Measurements from ENCODE around the gene SMIM13. TPM values are rescaled to one million over a fixed set of nuclear protein-coding genes. Genes with fewer than 3 reads are reported as not detected.

Gene SMIM13
- polyA plus RNA-seq, 1 donor (not counting 4 experiments of a cell fraction or from before 2014, with no cell fraction given): 7.7 TPM

DNA sequence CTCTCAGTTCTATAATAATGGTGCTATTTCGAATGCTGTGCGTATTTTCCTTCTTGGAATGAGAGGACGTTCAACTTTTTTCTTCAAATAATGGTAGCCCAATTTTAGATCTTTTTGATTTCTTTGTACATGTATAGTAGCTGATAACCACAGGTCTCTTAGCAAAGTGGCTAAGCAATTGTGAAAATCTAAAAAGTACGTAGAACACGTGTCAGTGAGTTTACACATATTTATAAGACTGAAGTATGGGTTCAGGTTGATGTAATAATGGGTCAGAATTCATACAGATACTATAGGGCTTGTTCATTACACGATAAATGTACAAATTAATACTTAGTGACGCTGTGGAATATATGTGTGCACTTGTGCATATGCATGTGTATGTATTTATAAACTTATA, 1.3 kb downstream of the SMIM13 start:
- Histone ChIP-seq H3K9me1 (ENCODE audit: control insufficient read depth, extremely low read depth, insufficient read depth, low read length) (no peaks in the 10 kb centered on the region), H3K9ac (ENCODE audit: control insufficient read depth, extremely low read depth, insufficient read depth, low read length) (peak overlapping the region; percentile 93), H3K27ac (ENCODE audit: control insufficient read depth, insufficient read depth, low read length) (peak overlapping the region; percentile 91), H3K4me1 (ENCODE audit: control insufficient read depth, extremely low read depth, insufficient read depth, low read length) (peaks cover 13% of the 10 kb centered on the region), H4K20me1 (ENCODE audit: control insufficient read depth, extremely low read depth, insufficient read depth, low read length) (peaks cover 2% of the 10 kb centered on the region), H3K27me3 (ENCODE audit: control insufficient read depth, extremely low read depth, insufficient read depth, low read length) (no peaks in the 10 kb centered on the region), H3K4me3 (ENCODE audit: control insufficient read depth in 2 of 3, extremely low read depth in 1 of 3, insufficient read depth in 2 of 3, low read depth in 1 of 3, low read length in 3 of 3) (peak overlapping the region; percentile 64 to 98 (median 91)), H3K9me3 (ENCODE audit: control insufficient read depth, low read depth, low read length) (no peaks in the 10 kb centered on the region), H2AFZ (ENCODE audit: control insufficient read depth, low read length) (no peak overlapping the region), H3K79me2 (ENCODE audit: control insufficient read depth, insufficient read depth, low read length) (peaks cover 60% of the 10 kb centered on the region), H3K4me2 (ENCODE audit: control insufficient read depth, extremely low read depth, insufficient read depth, low read depth, low read length) (peak overlapping the region; percentile 84), H3K36me3 (ENCODE audit: control insufficient read depth in 2 of 2, extremely low read depth in 1 of 2, insufficient read depth in 2 of 2, low read length in 2 of 2) (peaks cover 0 to 2% of the 10 kb centered on the region in 2 experiments)
- TF ChIP-seq EZH2 (IDR thresholded peaks at IDR 0.05; ENCODE audit: low read length): no peak
- TF ChIP-seq, protein P1, sequence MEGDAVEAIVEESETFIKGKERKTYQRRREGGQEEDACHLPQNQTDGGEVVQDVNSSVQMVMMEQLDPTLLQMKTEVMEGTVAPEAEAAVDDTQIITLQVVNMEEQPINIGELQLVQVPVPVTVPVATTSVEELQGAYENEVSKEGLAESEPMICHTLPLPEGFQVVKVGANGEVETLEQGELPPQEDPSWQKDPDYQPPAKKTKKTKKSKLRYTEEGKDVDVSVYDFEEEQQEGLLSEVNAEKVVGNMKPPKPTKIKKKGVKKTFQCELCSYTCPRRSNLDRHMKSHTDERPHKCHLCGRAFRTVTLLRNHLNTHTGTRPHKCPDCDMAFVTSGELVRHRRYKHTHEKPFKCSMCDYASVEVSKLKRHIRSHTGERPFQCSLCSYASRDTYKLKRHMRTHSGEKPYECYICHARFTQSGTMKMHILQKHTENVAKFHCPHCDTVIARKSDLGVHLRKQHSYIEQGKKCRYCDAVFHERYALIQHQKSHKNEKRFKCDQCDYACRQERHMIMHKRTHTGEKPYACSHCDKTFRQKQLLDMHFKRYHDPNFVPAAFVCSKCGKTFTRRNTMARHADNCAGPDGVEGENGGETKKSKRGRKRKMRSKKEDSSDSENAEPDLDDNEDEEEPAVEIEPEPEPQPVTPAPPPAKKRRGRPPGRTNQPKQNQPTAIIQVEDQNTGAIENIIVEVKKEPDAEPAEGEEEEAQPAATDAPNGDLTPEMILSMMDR (optimal IDR thresholded peaks at IDR 0.05 in 1 of 3, IDR thresholded peaks at IDR 0.05 in 1 of 3, conservative IDR thresholded peaks at IDR 0.05 in 1 of 3; ENCODE audit: extremely low read depth in 1 of 3, insufficient read depth in 2 of 3, low read length in 3 of 3): no peak
- FAIRE-seq: no peak
- DNase-seq (ENCODE audit: low read depth, low spot score): no peak
- dilution Hi-C loops (cut with MboI; ENCODE audit: extremely low pct_ligation_motif_present, low sequenced_read_pairs): no loop called here

DNA sequence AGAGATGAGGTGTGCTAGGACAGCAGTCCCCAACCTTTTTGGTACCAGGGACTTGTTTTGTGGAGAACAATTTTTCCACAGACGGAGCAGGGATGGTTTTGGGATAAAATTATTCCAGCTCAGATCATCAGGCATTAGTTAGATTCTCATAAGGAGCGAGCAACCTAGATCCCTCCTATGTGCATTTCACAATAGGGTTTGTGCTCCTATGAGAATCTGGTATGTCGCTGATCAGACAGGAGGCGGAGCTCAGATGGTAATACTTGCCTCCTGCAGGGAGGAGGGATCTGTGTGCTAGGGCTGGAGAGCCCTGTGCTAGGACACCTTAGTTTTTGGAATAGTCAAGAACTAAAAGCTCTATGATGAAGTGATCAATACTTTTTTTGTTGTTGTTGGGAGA, 2.5 kb downstream of the SMIM13 start:
- dilution Hi-C loops (cut with MboI; ENCODE audit: extremely low pct_ligation_motif_present, low sequenced_read_pairs): no loop called here
- H3K9me3 ChIP-seq (ENCODE audit: control insufficient read depth, low read depth, low read length): no peaks in the 10 kb centered on the region
- H3K9me1 ChIP-seq (ENCODE audit: control insufficient read depth, extremely low read depth, insufficient read depth, low read length): no peaks in the 10 kb centered on the region
- peak overlapping the region; percentile 12 to 91 (median 64) for H3K4me3 ChIP-seq (ENCODE audit: control insufficient read depth in 2 of 3, extremely low read depth in 1 of 3, insufficient read depth in 2 of 3, low read depth in 1 of 3, low read length in 3 of 3)
- peaks cover 71% of the 10 kb centered on the region for H3K79me2 ChIP-seq (ENCODE audit: control insufficient read depth, insufficient read depth, low read length)
- H3K4me1 ChIP-seq (ENCODE audit: control insufficient read depth, extremely low read depth, insufficient read depth, low read length): peaks cover 13% of the 10 kb centered on the region
- TF ChIP-seq, protein P1 (optimal IDR thresholded peaks at IDR 0.05 in 1 of 3, IDR thresholded peaks at IDR 0.05 in 1 of 3, conservative IDR thresholded peaks at IDR 0.05 in 1 of 3; ENCODE audit: extremely low read depth in 1 of 3, insufficient read depth in 2 of 3, low read length in 3 of 3): no peak
- no peak for TF ChIP-seq EZH2 (IDR thresholded peaks at IDR 0.05; ENCODE audit: low read length)
- peak overlapping the region; percentile 91 for H3K27ac ChIP-seq (ENCODE audit: control insufficient read depth, insufficient read depth, low read length)
- peaks cover 2% of the 10 kb centered on the region for H4K20me1 ChIP-seq (ENCODE audit: control insufficient read depth, extremely low read depth, insufficient read depth, low read length)
- DNase-seq (ENCODE audit: low read depth, low spot score) (peak; percentile 46), FAIRE-seq (peak; percentile 41)
- H3K27me3 ChIP-seq (ENCODE audit: control insufficient read depth, extremely low read depth, insufficient read depth, low read length): no peaks in the 10 kb centered on the region
- peak overlapping the region; percentile 93 for H3K9ac ChIP-seq (ENCODE audit: control insufficient read depth, extremely low read depth, insufficient read depth, low read length)
- H2AFZ ChIP-seq (ENCODE audit: control insufficient read depth, low read length): no peak overlapping the region
- H3K36me3 ChIP-seq (ENCODE audit: control insufficient read depth in 2 of 2, extremely low read depth in 1 of 2, insufficient read depth in 2 of 2, low read length in 2 of 2): peaks cover 0 to 2% of the 10 kb centered on the region in 2 experiments
- peak overlapping the region; percentile 84 for H3K4me2 ChIP-seq (ENCODE audit: control insufficient read depth, extremely low read depth, insufficient read depth, low read depth, low read length)

Measured in keratinocyte (primary cell).